ENCODE data around the gene ERCC2.

The ERCC2 gene

DNA sequence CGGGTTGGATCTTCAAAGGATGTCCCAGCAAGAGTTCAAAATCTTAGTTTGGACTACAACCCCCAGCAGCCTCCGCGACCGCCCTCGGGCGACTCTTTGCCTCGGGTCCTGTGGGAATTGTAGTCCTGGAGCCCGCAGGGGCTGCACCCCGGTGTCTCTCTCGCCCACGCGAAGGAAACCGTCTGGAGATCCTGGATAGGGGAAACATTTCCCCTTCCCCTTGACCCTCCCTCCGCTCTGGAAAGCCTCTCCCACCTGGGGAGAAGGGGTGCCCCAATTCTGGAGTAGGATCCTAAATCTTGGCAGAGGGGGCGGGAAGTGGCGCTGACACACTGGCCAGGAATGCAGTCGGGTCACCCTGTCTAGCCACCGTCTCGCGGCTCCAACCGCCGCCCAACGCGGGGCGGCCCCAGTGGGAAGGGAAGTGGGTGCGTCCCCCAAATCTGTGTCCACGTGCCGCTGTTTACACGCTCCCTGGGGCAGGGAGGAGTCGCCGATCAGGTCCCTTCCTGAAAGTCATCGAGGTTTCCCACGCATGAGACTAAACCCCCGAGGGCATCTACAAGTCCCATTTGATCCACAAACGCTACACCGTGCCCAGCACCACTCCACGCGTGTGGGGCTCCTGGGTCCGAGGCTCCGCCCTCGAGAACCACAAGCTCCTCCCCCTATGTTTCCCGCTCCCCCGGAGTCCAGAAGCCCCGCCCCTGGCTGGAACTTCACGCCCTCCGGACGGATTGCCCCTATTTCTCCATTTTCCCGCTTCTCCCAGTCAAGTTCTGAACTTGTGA lies 35.3 kb upstream of the ERCC2 start:
- Histone ChIP-seq H3K9ac (ENCODE audit: low read length) (peak overlapping the region; percentile 80), H4K20me1 (ENCODE audit: low read depth, low read length) (no peaks in the 10 kb centered on the region), H3K79me2 (ENCODE audit: insufficient read depth, low read length) (peaks cover 16% of the 10 kb centered on the region), H3K9me3 (ENCODE audit: insufficient read depth, low read length) (no peaks in the 10 kb centered on the region), H3K9me2 (replicated peaks; ENCODE audit: insufficient read depth, low read length) (no peaks in the 10 kb centered on the region), H3K27ac (ENCODE audit: low read depth, low read length) (peak overlapping the region; percentile 84), H3K4me2 (ENCODE audit: low read depth, low read length, poor library complexity, severe bottlenecking) (peak overlapping the region; percentile 92), H3K36me3 (ENCODE audit: low read length) (no peaks in the 10 kb centered on the region), H3F3A (ENCODE audit: insufficient read depth) (no peaks in the 10 kb centered on the region), H2AFZ (ENCODE audit: low read depth, low read length, severe bottlenecking) (peak overlapping the region; percentile 90), H3K4me3 (ENCODE audit: insufficient read depth, low read length, poor library complexity, severe bottlenecking) (peak overlapping the region; percentile 98), H3K27me3 (ENCODE audit: low read length) (no peaks in the 10 kb centered on the region)
- TF ChIP-seq EZH2phosphoT487 (conservative IDR thresholded peaks at IDR 0.05; ENCODE audit: low read length) (no peak), CTCF (IDR thresholded peaks at IDR 0.05; ENCODE audit: insufficient read depth, low read length, poor library complexity, severe bottlenecking) (no peak)

DNA sequence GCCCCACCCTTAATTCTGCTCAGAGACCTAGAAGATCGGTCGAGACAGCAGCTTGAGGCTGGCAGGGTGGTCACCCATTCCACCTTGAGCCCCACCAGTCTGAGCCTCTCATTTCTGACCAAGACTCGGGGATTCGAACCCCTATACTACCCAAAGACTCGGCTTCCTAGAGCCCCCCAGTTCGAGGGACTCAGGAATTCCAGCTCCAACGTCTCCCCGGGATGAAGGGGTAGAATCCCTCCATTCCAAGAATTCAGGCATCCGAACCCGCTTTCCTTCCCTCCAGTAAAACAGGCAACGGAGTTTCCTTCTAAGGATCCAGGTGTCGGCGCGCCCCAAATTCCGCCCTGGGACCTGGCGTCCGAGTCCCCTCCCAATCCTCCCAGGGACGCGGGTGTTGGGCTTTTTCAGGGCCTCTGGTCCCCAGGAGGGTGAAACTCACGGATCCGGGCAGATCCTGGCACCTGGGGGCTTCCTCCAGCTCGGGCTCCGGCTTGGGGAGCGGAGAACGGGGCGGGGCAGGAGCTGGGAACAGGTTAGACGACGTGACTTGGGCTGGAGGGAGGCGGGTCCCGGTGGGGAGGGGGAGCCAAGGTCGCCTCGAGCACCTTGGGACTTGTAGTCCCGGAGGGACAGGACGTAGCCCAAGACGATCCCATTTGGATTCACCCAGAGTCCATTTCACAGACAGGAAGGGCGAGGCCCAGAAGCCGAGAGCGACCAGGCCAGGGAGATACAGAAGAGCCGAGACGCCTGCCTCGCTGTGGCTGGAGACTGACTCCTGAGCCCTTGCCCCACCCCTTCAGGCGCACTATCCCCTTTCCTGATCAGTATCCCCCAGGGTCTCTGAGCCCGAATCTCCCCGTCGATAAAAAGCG lies 34.4 kb upstream of the ERCC2 start, which contains the start of gene PPP1R13L:
Gene PPP1R13L (minus strand): TSS at position 513 of the 878 bp plus-strand sequence. CDS start 6,751 bp downstream, outside the sequence.
- no peaks in the 10 kb centered on the region for H3K36me3 ChIP-seq (ENCODE audit: low read length)
- H3K27me3 ChIP-seq (ENCODE audit: low read length) = no peaks in the 10 kb centered on the region
- H3K9me2 ChIP-seq (replicated peaks; ENCODE audit: insufficient read depth, low read length) = no peaks in the 10 kb centered on the region
- peak within 1 kb of the TSS; percentile 98 for H3K4me3 ChIP-seq (ENCODE audit: insufficient read depth, low read length, poor library complexity, severe bottlenecking)
- H3K9ac ChIP-seq (ENCODE audit: low read length) = peak within 1 kb of the TSS; percentile 80
- H3K4me2 ChIP-seq (ENCODE audit: low read depth, low read length, poor library complexity, severe bottlenecking) = peak within 1 kb of the TSS; percentile 92
- H2AFZ ChIP-seq (ENCODE audit: low read depth, low read length, severe bottlenecking) = peak within 1 kb of the TSS; percentile 90
- TF ChIP-seq EZH2phosphoT487 (conservative IDR thresholded peaks at IDR 0.05; ENCODE audit: low read length) (no peak), CTCF (IDR thresholded peaks at IDR 0.05; ENCODE audit: insufficient read depth, low read length, poor library complexity, severe bottlenecking) (no peak)
- H3F3A ChIP-seq (ENCODE audit: insufficient read depth) = no peaks in the 10 kb centered on the region
- no peaks in the 10 kb centered on the region for H3K9me3 ChIP-seq (ENCODE audit: insufficient read depth, low read length)
- H4K20me1 ChIP-seq (ENCODE audit: low read depth, low read length) = no peaks in the 10 kb centered on the region
- peak within 1 kb of the TSS; percentile 84 for H3K27ac ChIP-seq (ENCODE audit: low read depth, low read length)
- peaks cover 16% of the 10 kb centered on the region for H3K79me2 ChIP-seq (ENCODE audit: insufficient read depth, low read length)

GRCh38 chr19:45403781-45404556 lies 33.6 kb upstream of the ERCC2 start:
- H3K27me3 ChIP-seq (ENCODE audit: low read length) = no peaks in the 10 kb centered on the region
- TF ChIP-seq EZH2phosphoT487 (conservative IDR thresholded peaks at IDR 0.05; ENCODE audit: low read length) = no peak
- peak; percentile 64 for TF ChIP-seq CTCF (IDR thresholded peaks at IDR 0.05; ENCODE audit: insufficient read depth, low read length, poor library complexity, severe bottlenecking)
- H3K9me3 ChIP-seq (ENCODE audit: insufficient read depth, low read length) = no peaks in the 10 kb centered on the region
- H3K9me2 ChIP-seq (replicated peaks; ENCODE audit: insufficient read depth, low read length) = no peaks in the 10 kb centered on the region
- peak overlapping the region; percentile 92 for H3K4me2 ChIP-seq (ENCODE audit: low read depth, low read length, poor library complexity, severe bottlenecking)
- H3K4me3 ChIP-seq (ENCODE audit: insufficient read depth, low read length, poor library complexity, severe bottlenecking) = no peak overlapping the region
- no peak overlapping the region for H3K27ac ChIP-seq (ENCODE audit: low read depth, low read length)
- H3K79me2 ChIP-seq (ENCODE audit: insufficient read depth, low read length) = peaks cover 16% of the 10 kb centered on the region
- H3K36me3 ChIP-seq (ENCODE audit: low read length) = no peaks in the 10 kb centered on the region
- no peak overlapping the region for H2AFZ ChIP-seq (ENCODE audit: low read depth, low read length, severe bottlenecking)
- no peak overlapping the region for H3K9ac ChIP-seq (ENCODE audit: low read length)
- no peaks in the 10 kb centered on the region for H3F3A ChIP-seq (ENCODE audit: insufficient read depth)
- H4K20me1 ChIP-seq (ENCODE audit: low read depth, low read length) = no peaks in the 10 kb centered on the region
